Measurements from ENCODE around the gene DLEU7. TPM values are rescaled to one million over a fixed set of nuclear protein-coding genes. Genes with fewer than 3 reads are reported as not detected.
A peak's percentile ranks its signal among the peaks of the same experiment; 100 is the strongest.

Gene DLEU7
- total and polyA plus RNA-seq, 3 experiments from 2014 or later, result 0.16 TPM; not detected in 2

- Mint-ChIP-seq H3K36me3 (no peaks in the 10 kb centered on the region), H3K27me3 (peaks cover 4 to 16% of the 10 kb centered on the region in 2 donors), H3K9me3 (no peaks in the 10 kb centered on the region), H3K4me1 (no peaks in the 10 kb centered on the region), H3K27ac (no peak overlapping the region), H3K4me3 (no peak overlapping the region)
- H3K27me3 ChIP-seq (ENCODE audit: insufficient read depth, low read length, poor library complexity, severe bottlenecking), result no peaks in the 10 kb centered on the region
- H3K27ac ChIP-seq (ENCODE audit: low read depth, low read length), result no peak overlapping the region
- no peaks in the 10 kb centered on the region for H3K9me3 ChIP-seq (ENCODE audit: low read length)
- no peaks in the 10 kb centered on the region for H3K4me1 ChIP-seq (ENCODE audit: insufficient read depth, low read length)
- CTCF ChIA-PET, result interaction anchor here (1.1 kb wide), 1 partner anchor 17 kb away, joined by 4 read pairs; no protein-coding TSS in a partner anchor
- DNase-seq, result no peak
- H3K36me3 ChIP-seq (ENCODE audit: insufficient read depth, low read length), result no peaks in the 10 kb centered on the region
- no peak overlapping the region for H3K4me3 ChIP-seq (ENCODE audit: low read length)
- POLR2A ChIA-PET, result no interaction called here
Observed at GRCh38 chr13:50783717-50784290, 59.7 kb downstream of the DLEU7 start.

GRCh38 chr13:50783066-50783465 lies 60.4 kb downstream of the DLEU7 start:
- peak overlapping the region in 1 of 8 donors; percentile 2 for H3K27ac Mint-ChIP-seq
- ChIA-PET POLR2A (no interaction called here), CTCF (no interaction called here)
- H3K27me3 ChIP-seq (ENCODE audit: insufficient read depth, low read length, poor library complexity, severe bottlenecking), result no peaks in the 10 kb centered on the region
- no peaks in the 10 kb centered on the region for H3K9me3 ChIP-seq (ENCODE audit: low read length)
- H3K36me3 Mint-ChIP-seq, result no peaks in the 10 kb centered on the region
- no peaks in the 10 kb centered on the region for H3K9me3 Mint-ChIP-seq
- no peak for DNase-seq
- no peak overlapping the region for H3K27ac ChIP-seq (ENCODE audit: low read depth, low read length)
- no peaks in the 10 kb centered on the region for H3K4me1 ChIP-seq (ENCODE audit: insufficient read depth, low read length)
- H3K4me3 Mint-ChIP-seq, result no peak overlapping the region
- no peaks in the 10 kb centered on the region for H3K36me3 ChIP-seq (ENCODE audit: insufficient read depth, low read length)
- peaks cover 8 to 14% of the 10 kb centered on the region in 2 donors for H3K27me3 Mint-ChIP-seq
- H3K4me1 Mint-ChIP-seq, result no peaks in the 10 kb centered on the region
- no peak overlapping the region for H3K4me3 ChIP-seq (ENCODE audit: low read length)

- H3K27ac Mint-ChIP-seq, result no peak overlapping the region
- Histone ChIP-seq H3K4me1 (ENCODE audit: insufficient read depth, low read length) (no peaks in the 10 kb centered on the region), H3K27me3 (ENCODE audit: insufficient read depth, low read length, poor library complexity, severe bottlenecking) (no peaks in the 10 kb centered on the region), H3K9me3 (ENCODE audit: low read length) (no peaks in the 10 kb centered on the region), H3K36me3 (ENCODE audit: insufficient read depth, low read length) (no peaks in the 10 kb centered on the region), H3K4me3 (ENCODE audit: low read length) (no peak overlapping the region), H3K27ac (ENCODE audit: low read depth, low read length) (no peak overlapping the region)
- peaks cover 3 to 12% (median 9%) of the 10 kb centered on the region in 5 donors for H3K9me3 Mint-ChIP-seq
- POLR2A ChIA-PET, result no interaction called here
- peaks cover 16 to 32% of the 10 kb centered on the region in 2 donors for H3K27me3 Mint-ChIP-seq
- H3K36me3 Mint-ChIP-seq, result peaks cover 1 to 10% (median 7%) of the 10 kb centered on the region in 3 donors
- no peaks in the 10 kb centered on the region for H3K4me1 Mint-ChIP-seq
- no peak overlapping the region for H3K4me3 Mint-ChIP-seq
- CTCF ChIA-PET, result interaction anchor here (0.5 to 2.0 kb wide), 2 partner anchors 804 to 1116 kb away, joined by 3 to 6 read pairs; no protein-coding TSS in a partner anchor
- no peak for DNase-seq
Observed at GRCh38 chr13:50780201-50781015, 63.1 kb downstream of the DLEU7 start.

GRCh38 chr13:50779443-50780200 lies 63.9 kb downstream of the DLEU7 start:
- no peak overlapping the region for H3K4me3 ChIP-seq (ENCODE audit: low read length)
- H3K36me3 ChIP-seq (ENCODE audit: insufficient read depth, low read length), result no peaks in the 10 kb centered on the region
- Mint-ChIP-seq H3K9me3 (peaks cover 7 to 18% (median 14%) of the 10 kb centered on the region in 5 donors), H3K27me3 (peaks cover 16 to 32% of the 10 kb centered on the region in 2 donors), H3K27ac (no peak overlapping the region), H3K4me1 (no peaks in the 10 kb centered on the region), H3K4me3 (no peak overlapping the region), H3K36me3 (peaks cover 1 to 15% (median 9%) of the 10 kb centered on the region in 3 donors)
- no peaks in the 10 kb centered on the region for H3K9me3 ChIP-seq (ENCODE audit: low read length)
- no peak for DNase-seq
- no peak overlapping the region for H3K27ac ChIP-seq (ENCODE audit: low read depth, low read length)
- no peaks in the 10 kb centered on the region for H3K27me3 ChIP-seq (ENCODE audit: insufficient read depth, low read length, poor library complexity, severe bottlenecking)
- ChIA-PET CTCF (interaction anchor here (0.5 to 2.0 kb wide), 2 partner anchors 803 to 1115 kb away, joined by 3 to 6 read pairs; no protein-coding TSS in a partner anchor), POLR2A (no interaction called here)
- H3K4me1 ChIP-seq (ENCODE audit: insufficient read depth, low read length), result no peaks in the 10 kb centered on the region

Other genes starting within 250 kb of the DLEU7 start
- gene RNASEH2B, start 66.1 kb upstream of the DLEU7 start, total RNA-seq, result 10 to 100 TPM; 62.1 to 70.7 TPM
- gene RNASEH2B, start 66.1 kb upstream of the DLEU7 start, polyA plus RNA-seq, result 102 TPM